GM21529 (cell line): ENCODE results near the gene SLC22A2.

Source experiments
- ATAC-seq: cut with Tn5 transposase; IDR thresholded peaks from one replicate; pipeline ENCODE4 v1.9.1; 2021; ENCODE audit not compliant: unreplicated experiment

The SLC22A2 gene

GRCh38 chr6:160218810-160219209, 39.8 kb downstream of the SLC22A2 start:
- no peak for ATAC-seq

- no peak for ATAC-seq
Observed at GRCh38 chr6:160217863-160218262, 40.8 kb downstream of the SLC22A2 start.

- ATAC-seq: no peak
Observed at GRCh38 chr6:160217073-160217472, 41.5 kb downstream of the SLC22A2 start.

GRCh38 chr6:160215232-160215631, 43.4 kb downstream of the SLC22A2 start:
- ATAC-seq: no peak

GRCh38 chr6:160207618-160208017, 51.0 kb downstream of the SLC22A2 start:
- ATAC-seq: no peak

- no peak for ATAC-seq
Observed at GRCh38 chr6:160204710-160205109, 53.9 kb downstream of the SLC22A2 start.

- no peak for ATAC-seq
Observed at GRCh38 chr6:160203953-160204352, 54.7 kb downstream of the SLC22A2 start.

- no peak for ATAC-seq
Observed at GRCh38 chr6:160203522-160203921, 55.1 kb downstream of the SLC22A2 start.

- ATAC-seq: no peak
Observed at GRCh38 chr6:160203076-160203475, 55.5 kb downstream of the SLC22A2 start.

- no peak for ATAC-seq
Observed at GRCh38 chr6:160202411-160202810, 56.2 kb downstream of the SLC22A2 start.

GRCh38 chr6:160201061-160201460, 57.6 kb downstream of the SLC22A2 start:
- no peak for ATAC-seq

- ATAC-seq: peak; percentile 92
Observed at GRCh38 chr6:160198606-160199211, 59.9 kb downstream of the SLC22A2 start.

- no peak for ATAC-seq
Observed at GRCh38 chr6:160197662-160198061, 61.0 kb downstream of the SLC22A2 start.

GRCh38 chr6:160194808-160195207, 63.8 kb downstream of the SLC22A2 start:
- no peak for ATAC-seq

- ATAC-seq: no peak
Observed at GRCh38 chr6:160192840-160193239, 65.8 kb downstream of the SLC22A2 start.

- no peak for ATAC-seq
Observed at GRCh38 chr6:160190973-160191372, 67.6 kb downstream of the SLC22A2 start.

GRCh38 chr6:160190081-160190480, 68.5 kb downstream of the SLC22A2 start:
- no peak for ATAC-seq

GRCh38 chr6:160188773-160189172, 69.8 kb downstream of the SLC22A2 start:
- no peak for ATAC-seq

- no peak for ATAC-seq
Observed at GRCh38 chr6:160180706-160181105, 77.9 kb downstream of the SLC22A2 start.

GRCh38 chr6:160178271-160178670, 80.3 kb downstream of the SLC22A2 start:
- no peak for ATAC-seq

- ATAC-seq: no peak
Observed at GRCh38 chr6:160177220-160177619, 81.4 kb downstream of the SLC22A2 start.

GRCh38 chr6:160174681-160175080, 83.9 kb downstream of the SLC22A2 start:
- ATAC-seq: no peak

GRCh38 chr6:160173806-160174527, 84.7 kb downstream of the SLC22A2 start:
- no peak for ATAC-seq
